Measurements from ENCODE around the gene OPN1LW.
"Not testable (repeated sequence)": the region's sequence is repeated elsewhere in the genome, so short reads cannot be mapped to it uniquely, and the experiment has no call there.

Gene OPN1LW

GRCh38 chrX:154136627-154137161 is 7.3 kb upstream of the OPN1LW start:
- Histone ChIP-seq H3K4me3 (ENCODE audit: low read length) (no peak overlapping the region), H3K9ac (ENCODE audit: low read length) (no peak overlapping the region), H3K36me3 (ENCODE audit: control insufficient read depth, low read depth, low read length) (no peaks in the 10 kb centered on the region), H3K27me3 (ENCODE audit: control insufficient read depth, insufficient read depth, low read length) (peaks cover 14% of the 10 kb centered on the region), H3K27ac (ENCODE audit: low read length) (no peak overlapping the region), H3K9me3 (ENCODE audit: control insufficient read depth, low read depth, low read length) (peaks cover 15% of the 10 kb centered on the region), H3K4me1 (ENCODE audit: control insufficient read depth, low read depth, low read length) (no peaks in the 10 kb centered on the region)

- no peak overlapping the region for H3K27ac ChIP-seq (ENCODE audit: low read length)
- H3K9me3 ChIP-seq (ENCODE audit: control insufficient read depth, low read depth, low read length) = peaks cover 12% of the 10 kb centered on the region
- no peak overlapping the region for H3K9ac ChIP-seq (ENCODE audit: low read length)
- no peaks in the 10 kb centered on the region for H3K4me1 ChIP-seq (ENCODE audit: control insufficient read depth, low read depth, low read length)
- H3K27me3 ChIP-seq (ENCODE audit: control insufficient read depth, insufficient read depth, low read length) = peaks cover 14% of the 10 kb centered on the region
- no peaks in the 10 kb centered on the region for H3K36me3 ChIP-seq (ENCODE audit: control insufficient read depth, low read depth, low read length)
- no peak overlapping the region for H3K4me3 ChIP-seq (ENCODE audit: low read length)
Measured at GRCh38 chrX:154138857-154139256, 5.2 kb upstream of the OPN1LW start.

- Histone ChIP-seq H3K36me3 (ENCODE audit: control insufficient read depth, low read depth, low read length) (no peaks in the 10 kb centered on the region), H3K4me3 (ENCODE audit: low read length) (no peak overlapping the region)
Measured at GRCh38 chrX:154140206-154140605, 3.8 kb upstream of the OPN1LW start.

GRCh38 chrX:154140742-154141141 is 3.3 kb upstream of the OPN1LW start:
- no peak overlapping the region for H3K27ac ChIP-seq (ENCODE audit: low read length)
- no peaks in the 10 kb centered on the region for H3K36me3 ChIP-seq (ENCODE audit: control insufficient read depth, low read depth, low read length)
- no peaks in the 10 kb centered on the region for H3K4me1 ChIP-seq (ENCODE audit: control insufficient read depth, low read depth, low read length)
- H3K9ac ChIP-seq (ENCODE audit: low read length) = no peak overlapping the region
- peaks cover 8% of the 10 kb centered on the region for H3K9me3 ChIP-seq (ENCODE audit: control insufficient read depth, low read depth, low read length)
- no peak overlapping the region for H3K4me3 ChIP-seq (ENCODE audit: low read length)
- peaks cover 11% of the 10 kb centered on the region for H3K27me3 ChIP-seq (ENCODE audit: control insufficient read depth, insufficient read depth, low read length)

More at GRCh38 chrX:154140206-154140605, 3.8 kb upstream of the OPN1LW start:
- Histone ChIP-seq H3K27ac (ENCODE audit: low read length) (no peak overlapping the region), H3K9ac (ENCODE audit: low read length) (no peak overlapping the region), H3K4me1 (ENCODE audit: control insufficient read depth, low read depth, low read length) (no peaks in the 10 kb centered on the region), H3K27me3 (ENCODE audit: control insufficient read depth, insufficient read depth, low read length) (peaks cover 14% of the 10 kb centered on the region), H3K9me3 (ENCODE audit: control insufficient read depth, low read depth, low read length) (peaks cover 8% of the 10 kb centered on the region)

GRCh38 chrX:154142386-154142785 is 1.7 kb upstream of the OPN1LW start:
- H3K9ac ChIP-seq (ENCODE audit: low read length) = no peak overlapping the region
- no peaks in the 10 kb centered on the region for H3K4me1 ChIP-seq (ENCODE audit: control insufficient read depth, low read depth, low read length)
- peaks cover 4% of the 10 kb centered on the region for H3K9me3 ChIP-seq (ENCODE audit: control insufficient read depth, low read depth, low read length)
- no peak overlapping the region for H3K27ac ChIP-seq (ENCODE audit: low read length)
- peaks cover 3% of the 10 kb centered on the region for H3K27me3 ChIP-seq (ENCODE audit: control insufficient read depth, insufficient read depth, low read length)
- H3K36me3 ChIP-seq (ENCODE audit: control insufficient read depth, low read depth, low read length) = no peaks in the 10 kb centered on the region
- no peak overlapping the region for H3K4me3 ChIP-seq (ENCODE audit: low read length)

GRCh38 chrX:154142950-154143745 is 895 bp upstream of the OPN1LW start:
- no peaks in the 10 kb centered on the region for H3K4me1 ChIP-seq (ENCODE audit: control insufficient read depth, low read depth, low read length)
- no peak overlapping the region for H3K4me3 ChIP-seq (ENCODE audit: low read length)
- H3K9ac ChIP-seq (ENCODE audit: low read length) = no peak overlapping the region
- no peaks in the 10 kb centered on the region for H3K27me3 ChIP-seq (ENCODE audit: control insufficient read depth, insufficient read depth, low read length)
- H3K36me3 ChIP-seq (ENCODE audit: control insufficient read depth, low read depth, low read length) = no peaks in the 10 kb centered on the region
- H3K9me3 ChIP-seq (ENCODE audit: control insufficient read depth, low read depth, low read length) = no peaks in the 10 kb centered on the region
- no peak overlapping the region for H3K27ac ChIP-seq (ENCODE audit: low read length)

- H3K27me3 ChIP-seq (ENCODE audit: control insufficient read depth, insufficient read depth, low read length); H3K9ac ChIP-seq (ENCODE audit: low read length); H3K4me1 ChIP-seq (ENCODE audit: control insufficient read depth, low read depth, low read length); H3K27ac ChIP-seq (ENCODE audit: low read length); H3K9me3 ChIP-seq (ENCODE audit: control insufficient read depth, low read depth, low read length); H3K36me3 ChIP-seq (ENCODE audit: control insufficient read depth, low read depth, low read length); H3K4me3 ChIP-seq (ENCODE audit: low read length): not testable (repeated sequence)
Measured at GRCh38 chrX:154151030-154151429, 7.0 kb downstream of the OPN1LW start.

- not testable (repeated sequence) for H3K27me3 ChIP-seq (ENCODE audit: control insufficient read depth, insufficient read depth, low read length); H3K9ac ChIP-seq (ENCODE audit: low read length); H3K9me3 ChIP-seq (ENCODE audit: control insufficient read depth, low read depth, low read length); H3K27ac ChIP-seq (ENCODE audit: low read length); H3K4me1 ChIP-seq (ENCODE audit: control insufficient read depth, low read depth, low read length); H3K4me3 ChIP-seq (ENCODE audit: low read length); H3K36me3 ChIP-seq (ENCODE audit: control insufficient read depth, low read depth, low read length)
Measured at GRCh38 chrX:154156221-154156620, 12.2 kb downstream of the OPN1LW start.

- not testable (repeated sequence) for H3K4me3 ChIP-seq (ENCODE audit: low read length); H3K36me3 ChIP-seq (ENCODE audit: control insufficient read depth, low read depth, low read length); H3K4me1 ChIP-seq (ENCODE audit: control insufficient read depth, low read depth, low read length); H3K27ac ChIP-seq (ENCODE audit: low read length); H3K27me3 ChIP-seq (ENCODE audit: control insufficient read depth, insufficient read depth, low read length); H3K9me3 ChIP-seq (ENCODE audit: control insufficient read depth, low read depth, low read length); H3K9ac ChIP-seq (ENCODE audit: low read length)
Measured at GRCh38 chrX:154157207-154157606, 13.2 kb downstream of the OPN1LW start.

GRCh38 chrX:154159345-154159744 is 15.3 kb downstream of the OPN1LW start:
- H3K27me3 ChIP-seq (ENCODE audit: control insufficient read depth, insufficient read depth, low read length); H3K4me3 ChIP-seq (ENCODE audit: low read length); H3K36me3 ChIP-seq (ENCODE audit: control insufficient read depth, low read depth, low read length); H3K27ac ChIP-seq (ENCODE audit: low read length); H3K9me3 ChIP-seq (ENCODE audit: control insufficient read depth, low read depth, low read length); H3K9ac ChIP-seq (ENCODE audit: low read length); H3K4me1 ChIP-seq (ENCODE audit: control insufficient read depth, low read depth, low read length): not testable (repeated sequence)

GRCh38 chrX:154164902-154165301 is 20.9 kb downstream of the OPN1LW start:
- H3K36me3 ChIP-seq (ENCODE audit: control insufficient read depth, low read depth, low read length); H3K4me1 ChIP-seq (ENCODE audit: control insufficient read depth, low read depth, low read length); H3K27ac ChIP-seq (ENCODE audit: low read length); H3K27me3 ChIP-seq (ENCODE audit: control insufficient read depth, insufficient read depth, low read length); H3K9me3 ChIP-seq (ENCODE audit: control insufficient read depth, low read depth, low read length); H3K9ac ChIP-seq (ENCODE audit: low read length); H3K4me3 ChIP-seq (ENCODE audit: low read length): not testable (repeated sequence)

GRCh38 chrX:154168384-154168783 is 24.3 kb downstream of the OPN1LW start:
- H3K27me3 ChIP-seq (ENCODE audit: control insufficient read depth, insufficient read depth, low read length); H3K36me3 ChIP-seq (ENCODE audit: control insufficient read depth, low read depth, low read length); H3K4me1 ChIP-seq (ENCODE audit: control insufficient read depth, low read depth, low read length); H3K4me3 ChIP-seq (ENCODE audit: low read length); H3K9ac ChIP-seq (ENCODE audit: low read length); H3K27ac ChIP-seq (ENCODE audit: low read length); H3K9me3 ChIP-seq (ENCODE audit: control insufficient read depth, low read depth, low read length): not testable (repeated sequence)
